Activated T-helper 1 cell treated with anti-CD3 and anti-CD28 coated beads, Interleukin-12 subunit alpha, Interleukin-12 subunit beta, Interleukin-2, Interleukin-4 antibody, amounts not matched to agents 30 ng/mL and 10 ng/mL and 1 ng/mL, durations not matched to agents 14 hours and 24 hours and 36 hours (primary cell): Measurements from ENCODE around the gene IFNA13. TPM values are rescaled to one million over a fixed set of nuclear protein-coding genes. Genes with fewer than 3 reads are reported as not detected.
"Not testable (repeated sequence)": the region's sequence is repeated elsewhere in the genome, so short reads cannot be mapped to it uniquely, and the experiment has no call there.

Experiments used
- DNase-seq: peaks from one replicate; pipeline ENCODE4 v3.0.0; 2021; ENCODE audit warnings: low spot score
- H3K27ac Mint-ChIP-seq: one replicate; pipeline ENCODE4 v1.8.0; 2021; ENCODE audit warnings: mild to moderate bottlenecking, mixed read lengths
- H3K27me3 Mint-ChIP-seq: one replicate; pipeline ENCODE4 v1.8.0; 2022; ENCODE audit warnings: mild to moderate bottlenecking, moderate library complexity, mixed read lengths; ENCODE audit not compliant: insufficient read depth
- H3K36me3 Mint-ChIP-seq: one replicate; pipeline ENCODE4 v1.8.0; 2021; ENCODE audit warnings: low read depth, mixed read lengths
- H3K4me1 Mint-ChIP-seq: one replicate; pipeline ENCODE4 v1.8.0; 2021; ENCODE audit warnings: low read depth, mixed read lengths
- H3K4me3 Mint-ChIP-seq: one replicate; pipeline ENCODE4 v1.8.0; 2021; ENCODE audit warnings: mild to moderate bottlenecking, moderate library complexity, mixed read lengths
- H3K9me3 Mint-ChIP-seq: one replicate; pipeline ENCODE4 v1.8.0; 2021; ENCODE audit warnings: mixed read lengths
- intact Hi-C: fragments of 100-400 bp; cut with micrococcal nuclease; formaldehyde crosslinking; loops from one replicate; pipeline ENCODE4 v1.15.1; 2024
- total RNA-seq: library from RNA; stranded (reverse); gene quantifications from 2 replicates; pipeline ENCODE4 v1.2.3, GENCODE V29; 2022

Gene IFNA13
- total RNA-seq, 1 donor from 2014 or later, result not detected

GRCh38 chr9:21395778-21396717 is 28.2 kb upstream of the IFNA13 start:
- Mint-ChIP-seq H3K36me3 (no peaks in the 10 kb centered on the region), H3K27ac (no peak overlapping the region), H3K9me3 (no peaks in the 10 kb centered on the region), H3K4me1 (peaks cover 10% of the 10 kb centered on the region), H3K4me3 (peak overlapping the region; percentile 78), H3K27me3 (peaks cover 64% of the 10 kb centered on the region)
- intact Hi-C loops, result loop anchor here (1.0 to 10.0 kb wide), 5 partner anchors 61 to 201 kb away; partner anchors contain the start of gene KLHL9
- DNase-seq, result peak; percentile 28

DNA sequence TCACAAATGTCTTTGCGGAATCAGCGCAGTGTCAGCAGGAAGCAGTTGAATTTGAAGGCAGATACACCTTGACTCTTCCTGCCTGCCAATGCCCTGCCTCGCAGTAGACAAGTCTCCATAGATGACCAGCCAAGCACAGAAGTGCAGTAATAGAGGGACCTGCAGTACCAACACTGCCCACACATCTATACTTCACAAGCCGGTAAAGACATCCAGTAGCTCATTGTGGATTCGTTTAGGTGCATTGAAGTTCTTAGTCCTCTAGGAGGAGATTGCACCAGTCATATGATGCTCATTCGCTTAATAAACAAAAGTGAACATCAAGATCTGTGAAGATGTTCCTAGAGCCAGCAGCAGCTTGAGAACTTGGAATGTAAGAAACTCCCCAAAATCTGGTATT is 24.4 kb upstream of the IFNA13 start:
- Mint-ChIP-seq H3K27ac (no peak overlapping the region), H3K4me3 (no peak overlapping the region), H3K4me1 (peaks cover 10% of the 10 kb centered on the region), H3K27me3 (peaks cover 70% of the 10 kb centered on the region), H3K9me3 (no peaks in the 10 kb centered on the region), H3K36me3 (no peaks in the 10 kb centered on the region)
- intact Hi-C loops, result loop anchor here (10.0 kb wide), 1 partner anchor 197 kb away; no protein-coding TSS in a partner anchor
- DNase-seq, result no peak

- DNase-seq, result no peak
- H3K36me3 Mint-ChIP-seq, result no peaks in the 10 kb centered on the region
- H3K4me1 Mint-ChIP-seq, result peaks cover 18% of the 10 kb centered on the region
- H3K9me3 Mint-ChIP-seq, result no peaks in the 10 kb centered on the region
- H3K27ac Mint-ChIP-seq, result no peak within 1 kb of the TSS
- peaks cover 49% of the 10 kb centered on the region for H3K27me3 Mint-ChIP-seq
- intact Hi-C loops, result no loop called here
- H3K4me3 Mint-ChIP-seq, result no peak within 1 kb of the TSS
Observed at GRCh38 chr9:21385131-21385670, 17.3 kb upstream of the IFNA13 start, which contains the start of gene IFNA2. Gene IFNA2, minus strand, starts transcription at chr9:21385398. Its CDS starts 69 bp downstream, at chr9:21385329.

GRCh38 chr9:21383627-21384026 is 15.8 kb upstream of the IFNA13 start:
- no peak overlapping the region for H3K4me3 Mint-ChIP-seq
- H3K27me3 Mint-ChIP-seq, result peaks cover 53% of the 10 kb centered on the region
- H3K27ac Mint-ChIP-seq, result no peak overlapping the region
- intact Hi-C loops, result no loop called here
- no peaks in the 10 kb centered on the region for H3K9me3 Mint-ChIP-seq
- DNase-seq, result no peak
- peaks cover 18% of the 10 kb centered on the region for H3K4me1 Mint-ChIP-seq
- no peaks in the 10 kb centered on the region for H3K36me3 Mint-ChIP-seq

- H3K4me3 Mint-ChIP-seq, result peak overlapping the region; percentile 3
- intact Hi-C loops, result loop anchor here (1.0 kb wide), 1 partner anchor 24 kb away; no protein-coding TSS in a partner anchor
Observed at GRCh38 chr9:21381448-21382339, 13.8 kb upstream of the IFNA13 start.

GRCh38 chr9:21371467-21371866 is 3.6 kb upstream of the IFNA13 start:
- H3K27ac Mint-ChIP-seq, H3K9me3 Mint-ChIP-seq, H3K4me3 Mint-ChIP-seq, H3K36me3 Mint-ChIP-seq, DNase-seq, H3K4me1 Mint-ChIP-seq, intact Hi-C loops: not testable (repeated sequence)
- H3K27me3 Mint-ChIP-seq, result peaks cover 20% of the 10 kb centered on the region

More at GRCh38 chr9:21381448-21382339, 13.8 kb upstream of the IFNA13 start:
- peak; percentile 6 for DNase-seq
- Mint-ChIP-seq H3K4me1 (peaks cover 18% of the 10 kb centered on the region), H3K27me3 (peaks cover 43% of the 10 kb centered on the region), H3K27ac (no peak overlapping the region), H3K36me3 (no peaks in the 10 kb centered on the region), H3K9me3 (no peaks in the 10 kb centered on the region)

GRCh38 chr9:21367169-21367568 is 688 bp downstream of the IFNA13 start:
- H3K27ac Mint-ChIP-seq, DNase-seq, intact Hi-C loops, H3K9me3 Mint-ChIP-seq, H3K36me3 Mint-ChIP-seq, H3K4me3 Mint-ChIP-seq, H3K4me1 Mint-ChIP-seq: not testable (repeated sequence)
- peaks cover 43% of the 10 kb centered on the region for H3K27me3 Mint-ChIP-seq

GRCh38 chr9:21362287-21362686 is 5.6 kb downstream of the IFNA13 start:
- intact Hi-C loops, result no loop called here
- peaks cover 7% of the 10 kb centered on the region for H3K36me3 Mint-ChIP-seq

GRCh38 chr9:21357479-21358460 is 10.1 kb downstream of the IFNA13 start:
- peak overlapping the region; percentile 56 for H3K4me3 Mint-ChIP-seq
- H3K27ac Mint-ChIP-seq, result peak overlapping the region; percentile 68
- intact Hi-C loops, result loop anchor here (1.0 to 2.0 kb wide), 8 partner anchors 22 to 1148 kb away; partner anchors contain the start of gene KLHL9
- H3K36me3 Mint-ChIP-seq, result peaks cover 12% of the 10 kb centered on the region
- H3K9me3 Mint-ChIP-seq, result peaks cover 11% of the 10 kb centered on the region
- DNase-seq, result no peak
- H3K27me3 Mint-ChIP-seq, result peaks cover 57% of the 10 kb centered on the region
- peaks cover 14% of the 10 kb centered on the region for H3K4me1 Mint-ChIP-seq

More at GRCh38 chr9:21362287-21362686, 5.6 kb downstream of the IFNA13 start:
- H3K9me3 Mint-ChIP-seq, result no peaks in the 10 kb centered on the region
- H3K27me3 Mint-ChIP-seq, result peaks cover 59% of the 10 kb centered on the region
- H3K4me1 Mint-ChIP-seq, result peaks cover 10% of the 10 kb centered on the region
- no peak overlapping the region for H3K27ac Mint-ChIP-seq
- no peak overlapping the region for H3K4me3 Mint-ChIP-seq
- no peak for DNase-seq

DNA sequence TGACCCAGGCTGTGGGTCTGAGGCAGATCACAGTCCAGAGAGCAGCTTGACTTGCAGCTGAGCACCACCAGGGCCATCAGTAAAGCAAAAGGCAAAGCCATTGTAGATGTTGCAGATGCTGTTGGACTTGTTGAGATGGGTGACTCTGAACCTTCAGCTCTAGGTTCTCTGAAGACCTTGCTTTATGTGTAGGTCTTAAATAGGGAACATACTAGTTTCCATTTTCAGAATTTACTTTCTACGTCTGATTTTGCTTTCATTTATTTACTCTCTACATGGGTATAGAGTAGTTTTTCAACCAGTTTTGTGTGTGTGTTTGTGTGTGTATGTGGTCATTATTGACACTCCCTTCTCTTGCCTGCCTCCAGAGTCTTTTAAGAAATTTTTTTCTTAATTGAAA is 17.1 kb downstream of the IFNA13 start, which contains the start of gene IFNA6:
Gene IFNA6 (minus strand): TSS at position 101 of the 400 bp plus-strand sequence. CDS start 0 bp downstream, at position 101.
- Mint-ChIP-seq H3K4me1 (no peaks in the 10 kb centered on the region), H3K36me3 (peaks cover 4% of the 10 kb centered on the region), H3K27me3 (peaks cover 59% of the 10 kb centered on the region), H3K9me3 (peaks cover 11% of the 10 kb centered on the region), H3K27ac (no peak within 1 kb of the TSS), H3K4me3 (no peak within 1 kb of the TSS)
- intact Hi-C loops, result no loop called here
- no peak for DNase-seq

GRCh38 chr9:21348430-21348970 is 19.4 kb downstream of the IFNA13 start:
- Mint-ChIP-seq H3K4me3 (no peak overlapping the region), H3K36me3 (no peaks in the 10 kb centered on the region), H3K27ac (no peak overlapping the region), H3K4me1 (no peaks in the 10 kb centered on the region), H3K9me3 (peaks cover 10% of the 10 kb centered on the region), H3K27me3 (peaks cover 53% of the 10 kb centered on the region)
- intact Hi-C loops, result no loop called here
- no peak for DNase-seq
